ENCODE measurements around the gene EME1.

- TF ChIP-seq POLR2A (IDR thresholded peaks at IDR 0.05) = no peak
- TF ChIP-seq CTCF (IDR thresholded peaks at IDR 0.05) = no peak
Measured at GRCh38 chr17:50380369-50381259, 7.6 kb downstream of the EME1 start.
